MM.1S (cell line): ENCODE measurements around the gene HIVEP2.

Source experiments
- CTCF ChIP-seq: fragments of 300-600 bp; sonication (generic); IDR thresholded peaks from 2 replicates; pipeline ENCODE4 v1.5.1; 2016; ENCODE audit warnings: antibody characterized with exemption, low read length, mixed read lengths
- EZH2 ChIP-seq: fragments of 300-600 bp; sonication (generic); optimal IDR thresholded peaks from 2 replicates; pipeline ENCODE3; 2017; ENCODE audit warnings: low read depth, mild to moderate bottlenecking, antibody characterized with exemption, low read length, mixed read lengths
- EZH2phosphoT487 ChIP-seq: fragments of 300-600 bp; sonication (generic); IDR thresholded peaks from 2 replicates; pipeline ENCODE4 v1.6.1; 2018; ENCODE audit warnings: antibody characterized with exemption, low read length

- TF ChIP-seq CTCF (no peak), EZH2phosphoT487 (no peak), EZH2 (no peak)
These were observed 105.9 kb downstream of the HIVEP2 start for GRCh38 chr6:142838821-142839685.
